GM21786 (cell line): ENCODE results near the gene UVSSA.
"Not testable (repeated sequence)": the region's sequence is repeated elsewhere in the genome, so short reads cannot be mapped to it uniquely, and the experiment has no call there.

ENCODE experiments used
- ATAC-seq: cut with Tn5 transposase; IDR thresholded peaks from one replicate; pipeline ENCODE4 v1.9.1; 2021; ENCODE audit not compliant: unreplicated experiment

The UVSSA gene

GRCh38 chr4:1362046-1362445 is 15.0 kb downstream of the UVSSA start:
- no peak for ATAC-seq

GRCh38 chr4:1362521-1362920 is 15.5 kb downstream of the UVSSA start:
- ATAC-seq = no peak

- no peak for ATAC-seq
Measured at GRCh38 chr4:1363513-1363912, 16.5 kb downstream of the UVSSA start.

DNA sequence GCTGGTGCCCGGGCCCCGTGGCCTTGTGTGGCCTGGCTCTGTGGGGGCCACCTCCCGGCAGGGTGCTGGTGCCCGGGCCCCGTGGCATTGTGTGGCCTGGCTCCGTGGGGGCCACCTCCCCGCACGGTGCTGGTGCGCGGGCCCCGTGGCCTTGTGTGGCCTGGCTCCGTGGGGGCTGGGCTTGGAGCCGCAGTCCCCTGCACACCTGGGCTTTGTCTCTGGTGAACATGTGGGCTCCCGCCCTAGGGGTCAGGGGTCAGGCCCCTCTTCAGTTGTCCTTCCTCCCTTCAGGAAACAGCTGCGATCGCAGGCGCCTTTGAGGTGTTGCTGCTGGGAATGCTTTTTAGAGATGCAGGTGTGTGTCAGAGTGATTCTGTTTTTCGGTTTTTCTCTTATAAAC is 17.2 kb downstream of the UVSSA start:
- no peak for ATAC-seq

- no peak for ATAC-seq
Measured at GRCh38 chr4:1364748-1365147, 17.7 kb downstream of the UVSSA start.

DNA sequence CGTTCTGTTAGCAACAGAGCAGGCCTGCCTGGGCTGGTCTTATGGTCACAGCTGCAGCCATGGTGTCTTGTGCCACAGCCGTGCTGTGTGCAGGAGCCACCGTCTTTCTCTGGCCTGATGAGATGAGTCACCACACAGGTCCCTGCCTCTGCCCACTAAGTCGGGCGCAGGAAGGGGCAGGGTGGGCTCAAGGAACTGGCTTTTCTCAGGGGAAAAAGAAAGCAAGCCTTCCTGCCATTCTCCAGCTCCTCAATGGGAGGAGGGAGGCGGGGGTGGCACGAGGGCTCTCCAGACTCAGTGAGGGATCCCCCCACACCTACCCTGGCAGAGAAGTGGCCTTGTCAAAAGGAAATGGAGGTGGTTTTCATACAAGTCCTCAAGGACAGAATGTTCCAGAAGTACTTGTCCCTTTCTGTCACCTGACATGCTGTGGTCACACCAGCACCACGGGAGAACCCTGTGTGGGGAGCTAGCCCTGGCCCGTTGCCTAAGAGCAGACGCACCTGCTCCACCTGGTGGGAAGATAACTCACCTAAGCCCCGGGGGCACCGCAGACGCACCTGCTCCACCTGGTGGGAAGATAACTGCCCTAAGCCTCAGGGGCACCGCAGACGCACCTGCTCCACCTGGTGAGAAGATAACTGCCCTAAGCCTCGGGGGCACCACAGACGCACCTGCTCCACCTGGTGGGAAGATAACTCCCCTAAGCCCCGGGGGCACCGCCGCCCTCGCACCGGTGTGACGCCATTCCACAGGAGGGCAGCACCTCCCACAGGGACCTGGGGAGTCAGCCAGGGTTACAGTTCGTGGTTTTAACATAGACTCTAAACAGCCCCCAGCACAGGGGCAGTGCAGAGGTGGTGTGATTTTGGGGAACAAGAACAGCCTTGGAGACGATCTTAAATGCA is 18.5 kb downstream of the UVSSA start:
- no peak for ATAC-seq

DNA sequence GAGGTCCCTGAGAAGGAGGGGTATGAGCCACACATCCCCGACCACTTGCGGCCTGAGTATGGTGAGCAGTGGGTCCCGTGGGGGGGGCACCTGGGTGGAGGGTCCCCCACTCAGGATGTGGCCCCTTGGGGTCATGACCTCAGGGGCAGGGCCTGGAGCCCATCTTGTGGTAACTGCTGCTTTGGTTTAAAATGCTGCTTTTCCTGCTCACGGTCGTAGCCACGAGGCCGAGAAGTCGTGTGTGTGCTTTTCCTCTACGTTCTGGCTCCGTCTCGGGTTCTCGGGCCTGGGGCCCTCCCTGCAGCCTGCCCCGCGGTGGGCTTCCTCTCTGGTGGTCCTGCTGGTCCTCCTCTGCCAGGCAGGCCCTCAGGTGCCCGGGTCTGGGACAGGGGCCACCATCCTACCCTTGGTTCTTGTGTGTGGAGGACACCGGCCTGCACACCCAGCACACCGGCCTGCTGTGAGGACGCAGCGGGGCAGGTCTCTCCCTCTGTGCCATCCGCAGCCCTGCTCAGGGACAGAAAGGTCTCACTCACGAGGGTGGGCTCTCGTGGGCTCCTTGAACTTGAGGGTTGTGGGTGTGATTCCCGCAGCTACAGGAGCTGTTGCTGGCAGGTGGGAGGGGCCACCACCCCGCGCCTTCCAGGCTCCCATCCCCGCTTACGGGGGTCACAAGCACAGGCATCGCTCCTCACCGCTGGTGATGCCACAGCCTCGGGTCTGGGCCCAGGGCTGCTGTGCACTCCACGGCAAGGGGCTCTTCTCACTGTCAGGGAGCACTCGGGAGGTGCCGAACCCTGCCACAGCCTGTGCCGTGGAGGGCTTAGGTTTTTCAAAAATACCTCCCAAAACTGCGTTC is 19.6 kb downstream of the UVSSA start:
- no peak for ATAC-seq

DNA sequence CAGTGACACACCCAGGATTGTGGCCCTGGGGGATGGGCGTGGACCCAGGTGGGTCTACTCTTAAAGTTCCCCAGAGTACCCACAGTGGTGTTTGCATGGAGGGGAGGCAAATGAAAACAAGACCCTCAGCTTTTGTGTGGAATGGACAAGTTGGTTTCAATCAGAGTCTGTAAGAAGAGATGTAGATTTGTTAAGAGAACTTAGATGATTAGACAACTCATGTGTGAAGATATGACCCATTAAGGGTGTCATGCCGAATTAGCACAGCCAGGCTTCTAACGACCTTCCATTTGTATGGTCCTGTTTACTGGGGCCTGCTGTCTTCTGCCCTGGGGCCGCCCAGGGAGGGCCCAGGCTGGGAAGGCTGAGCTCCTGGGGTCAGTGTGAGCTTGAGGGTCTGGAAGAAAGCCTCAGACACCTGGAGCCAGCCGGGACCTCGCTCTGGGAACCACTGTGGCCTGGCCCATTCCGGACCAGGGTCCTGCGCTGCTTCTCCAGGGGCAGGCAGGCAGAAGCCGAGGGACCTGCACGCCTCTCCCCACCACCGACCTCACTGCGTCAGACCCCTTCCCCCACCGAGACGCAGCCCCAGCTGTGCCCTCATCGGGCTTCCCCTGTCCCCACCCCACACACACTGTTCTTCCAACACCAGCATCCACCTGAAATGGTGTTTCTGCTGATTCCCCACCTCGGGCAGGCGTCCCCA is 20.4 kb downstream of the UVSSA start:
- ATAC-seq = no peak

DNA sequence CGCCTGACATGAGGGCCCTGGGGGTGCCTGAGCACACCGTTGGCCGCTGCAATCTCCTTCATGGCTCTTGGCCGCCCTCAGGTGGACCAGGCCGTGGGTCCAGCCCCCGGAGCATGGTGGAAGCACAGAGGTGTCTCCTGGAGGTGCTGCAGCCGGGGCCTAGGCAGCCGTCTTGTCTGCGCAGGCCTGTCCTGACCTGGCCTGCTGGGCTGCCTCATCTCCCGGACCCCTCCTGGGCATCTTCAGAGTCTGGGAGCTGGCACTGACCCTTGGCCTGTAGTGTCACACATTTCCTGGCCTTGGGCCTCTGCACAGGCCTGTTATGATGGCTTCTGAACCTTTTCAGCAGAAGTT is 20.9 kb downstream of the UVSSA start:
- ATAC-seq = no peak

DNA sequence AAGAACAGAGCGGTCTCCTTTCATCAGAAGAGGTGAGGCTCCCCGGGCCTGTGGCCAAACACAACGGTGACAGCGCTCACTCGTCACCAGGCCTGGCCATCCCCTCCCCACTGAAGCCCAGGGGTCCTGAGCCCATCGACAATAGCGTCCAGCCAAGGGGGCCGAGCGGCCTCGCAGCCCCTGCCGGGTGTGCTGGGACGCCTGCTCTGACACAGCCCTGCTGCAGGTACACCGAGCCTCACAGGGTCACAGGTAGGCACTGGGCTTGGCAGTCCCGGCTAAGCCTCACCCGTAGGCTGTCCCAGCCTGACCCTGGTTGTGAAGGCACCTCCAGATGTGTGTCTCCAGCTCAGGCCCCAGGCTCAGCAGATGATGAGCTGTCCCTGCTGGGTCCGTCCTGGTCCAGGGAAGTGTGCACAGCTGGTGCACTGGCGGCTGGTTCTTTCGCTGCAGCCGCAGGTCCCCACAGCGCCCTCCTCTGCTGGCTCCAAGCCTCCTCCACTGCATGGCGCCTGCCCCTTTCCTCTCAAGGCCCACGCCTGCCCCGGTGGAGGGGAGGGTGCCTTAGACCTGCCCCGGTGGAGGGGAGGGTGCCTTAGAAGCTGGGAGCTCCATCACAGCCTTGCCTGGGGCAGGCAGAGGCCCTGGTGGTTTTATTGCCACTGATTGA is 21.5 kb downstream of the UVSSA start:
- ATAC-seq = no peak

DNA sequence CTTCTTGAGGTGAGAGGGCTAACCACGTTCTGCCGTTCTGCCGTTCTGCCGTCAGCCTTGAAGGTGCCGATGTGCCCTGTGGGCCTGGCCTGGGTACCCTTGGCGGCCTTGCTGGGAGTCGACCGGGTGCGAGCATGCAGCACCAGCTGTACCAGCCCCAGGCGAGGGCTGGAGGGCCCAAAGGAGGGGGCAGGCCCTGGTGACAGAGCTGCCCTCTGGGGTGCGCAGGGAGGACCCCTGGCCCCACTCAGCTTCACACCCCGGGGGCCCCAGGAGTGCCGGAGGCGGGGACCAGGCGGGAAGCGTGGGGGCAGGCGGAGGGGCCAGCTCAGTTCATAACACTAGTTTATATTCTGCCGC is 22.1 kb downstream of the UVSSA start:
- no peak for ATAC-seq

DNA sequence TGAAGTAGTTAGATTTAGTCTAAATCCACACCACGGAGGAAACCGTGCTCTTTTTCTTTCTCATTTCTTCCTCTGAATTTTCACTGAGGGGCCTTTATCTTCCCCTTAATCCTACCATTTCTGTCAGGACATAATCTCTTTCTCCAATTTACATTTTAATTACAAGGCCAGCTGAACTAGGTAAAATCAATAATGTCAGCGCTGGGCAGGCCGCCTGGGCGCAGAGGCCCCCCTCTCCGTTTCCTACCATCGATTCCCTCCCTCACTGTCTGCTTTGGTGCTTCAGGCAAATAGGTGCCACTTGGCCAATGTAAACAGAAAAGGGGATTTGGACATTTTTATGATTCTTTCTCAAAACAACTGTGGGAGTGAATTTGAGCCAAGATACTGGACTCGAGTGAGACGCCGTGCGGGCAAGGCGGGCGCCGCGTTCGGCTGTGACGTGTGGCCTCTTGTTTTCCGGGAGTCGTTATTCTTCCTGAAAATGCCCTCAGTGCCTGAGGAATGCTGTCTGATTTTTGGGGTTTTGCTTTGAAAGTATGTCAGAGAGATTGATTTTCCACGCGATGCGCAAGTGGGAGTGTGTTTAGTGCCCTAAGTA is 22.6 kb downstream of the UVSSA start:
- no peak for ATAC-seq

GRCh38 chr4:1370321-1371124 is 23.5 kb downstream of the UVSSA start:
- ATAC-seq = no peak

- no peak for ATAC-seq
Measured at GRCh38 chr4:1371176-1372165, 24.5 kb downstream of the UVSSA start.

DNA sequence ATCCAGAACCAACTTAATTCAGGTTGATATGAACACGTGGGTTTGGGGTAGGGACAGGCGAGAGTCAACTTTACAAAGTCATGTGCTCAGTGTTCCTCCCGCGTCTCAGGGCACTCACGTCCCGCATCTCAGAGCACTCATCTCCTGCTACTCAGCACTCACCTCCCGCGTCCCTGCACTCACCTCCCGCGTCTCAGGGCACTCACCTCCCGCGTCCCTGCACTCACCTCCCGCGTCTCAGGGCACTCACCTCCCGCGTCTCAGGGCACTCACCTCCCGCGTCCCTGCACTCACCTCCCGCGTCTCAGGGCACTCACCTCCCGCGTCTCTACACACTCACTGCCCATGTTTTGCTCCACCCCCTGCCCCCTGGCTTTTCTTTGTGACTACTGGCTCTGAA is 25.6 kb downstream of the UVSSA start:
- not testable (repeated sequence) for ATAC-seq

- ATAC-seq = no peak
Measured at GRCh38 chr4:1373892-1374705, 27.1 kb downstream of the UVSSA start.

DNA sequence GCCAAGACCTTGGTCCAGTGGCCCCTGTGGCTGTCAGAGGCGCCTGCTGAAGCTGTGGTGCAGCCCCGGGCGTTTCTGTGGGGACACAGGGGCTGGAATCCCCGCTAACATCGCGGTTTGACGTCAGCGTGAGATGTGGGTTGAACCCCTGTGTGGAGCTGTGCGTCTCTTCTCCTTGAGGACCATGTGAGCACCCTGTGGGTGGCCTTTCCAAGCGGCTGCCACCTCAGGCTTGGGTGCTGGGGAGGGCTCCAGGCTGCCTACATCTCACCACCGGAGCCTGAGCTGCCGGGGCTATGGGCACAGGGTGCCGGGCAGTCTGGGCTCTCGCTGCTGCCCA is 27.7 kb downstream of the UVSSA start:
- no peak for ATAC-seq
